ENCODE results near the gene SSRP1.

SSRP1 gene

GRCh38 chr11:57313071-57313787, 22.5 kb downstream of the SSRP1 start:
- DNase-seq: no peak

GRCh38 chr11:57312511-57313021, 23.1 kb downstream of the SSRP1 start:
- DNase-seq: no peak

- DNase-seq: peak; percentile 57
These were observed 24.4 kb downstream of the SSRP1 start for GRCh38 chr11:57311109-57311936.

GRCh38 chr11:57310630-57311086, 25.0 kb downstream of the SSRP1 start:
- no peak for DNase-seq

- no peak for DNase-seq
These were observed 25.6 kb downstream of the SSRP1 start for GRCh38 chr11:57310091-57310490.

- DNase-seq: no peak
These were observed 26.3 kb downstream of the SSRP1 start for GRCh38 chr11:57309106-57310059.

- no peak for DNase-seq
These were observed 27.1 kb downstream of the SSRP1 start for GRCh38 chr11:57308426-57309060.

- no peak for DNase-seq
These were observed 27.9 kb downstream of the SSRP1 start for GRCh38 chr11:57307666-57308270.

GRCh38 chr11:57306940-57307565, 28.6 kb downstream of the SSRP1 start:
- DNase-seq: no peak

GRCh38 chr11:57306161-57306876, 29.4 kb downstream of the SSRP1 start:
- DNase-seq: no peak

- DNase-seq: no peak
These were observed 30.2 kb downstream of the SSRP1 start for GRCh38 chr11:57305523-57305922.

- no peak for DNase-seq
These were observed 31.6 kb downstream of the SSRP1 start for GRCh38 chr11:57303990-57304579.

- no peak for DNase-seq
These were observed 32.3 kb downstream of the SSRP1 start for GRCh38 chr11:57303280-57303989.

GRCh38 chr11:57302489-57302888, 33.2 kb downstream of the SSRP1 start:
- DNase-seq: no peak

- DNase-seq: no peak
These were observed 33.8 kb downstream of the SSRP1 start for GRCh38 chr11:57301711-57302423.

- no peak for DNase-seq
These were observed 34.9 kb downstream of the SSRP1 start for GRCh38 chr11:57300785-57301184.

- no peak for DNase-seq
These were observed 36.4 kb downstream of the SSRP1 start for GRCh38 chr11:57299150-57299737.

- DNase-seq: no peak
These were observed 38.5 kb downstream of the SSRP1 start for GRCh38 chr11:57297221-57297620.

Data from NCI-H1694 (cell line).